DND-41 (cell line): ENCODE measurements around the gene TRMT112.

Experiments used
- EZH2 ChIP-seq: IDR thresholded peaks from 3 replicates; pipeline ENCODE4 v1.6.1; 2012; ENCODE audit warnings: borderline replicate concordance, low read depth, mild to moderate bottlenecking, moderate library complexity, low read length, inconsistent platforms; ENCODE audit not compliant: severe bottlenecking
- TF ChIP-seq, protein P1 (sequence below): IDR thresholded peaks from 2 replicates; pipeline ENCODE4 v1.5.1; 2012; ENCODE audit warnings: borderline replicate concordance, low read length, moderate library complexity, mild to moderate bottlenecking; ENCODE audit not compliant: poor library complexity, severe bottlenecking; ENCODE audit errors: extremely low read depth

- TF ChIP-seq, protein P1, sequence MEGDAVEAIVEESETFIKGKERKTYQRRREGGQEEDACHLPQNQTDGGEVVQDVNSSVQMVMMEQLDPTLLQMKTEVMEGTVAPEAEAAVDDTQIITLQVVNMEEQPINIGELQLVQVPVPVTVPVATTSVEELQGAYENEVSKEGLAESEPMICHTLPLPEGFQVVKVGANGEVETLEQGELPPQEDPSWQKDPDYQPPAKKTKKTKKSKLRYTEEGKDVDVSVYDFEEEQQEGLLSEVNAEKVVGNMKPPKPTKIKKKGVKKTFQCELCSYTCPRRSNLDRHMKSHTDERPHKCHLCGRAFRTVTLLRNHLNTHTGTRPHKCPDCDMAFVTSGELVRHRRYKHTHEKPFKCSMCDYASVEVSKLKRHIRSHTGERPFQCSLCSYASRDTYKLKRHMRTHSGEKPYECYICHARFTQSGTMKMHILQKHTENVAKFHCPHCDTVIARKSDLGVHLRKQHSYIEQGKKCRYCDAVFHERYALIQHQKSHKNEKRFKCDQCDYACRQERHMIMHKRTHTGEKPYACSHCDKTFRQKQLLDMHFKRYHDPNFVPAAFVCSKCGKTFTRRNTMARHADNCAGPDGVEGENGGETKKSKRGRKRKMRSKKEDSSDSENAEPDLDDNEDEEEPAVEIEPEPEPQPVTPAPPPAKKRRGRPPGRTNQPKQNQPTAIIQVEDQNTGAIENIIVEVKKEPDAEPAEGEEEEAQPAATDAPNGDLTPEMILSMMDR, result no peak
- no peak for TF ChIP-seq EZH2
Observed at GRCh38 chr11:64268893-64269539, 48.3 kb downstream of the TRMT112 start.
